ENCODE results near the gene PYROXD2. TPM values are rescaled to one million over a fixed set of nuclear protein-coding genes. Genes with fewer than 3 reads are reported as not detected.

The PYROXD2 gene
- total and polyA plus RNA-seq, 10 of the 15 experiments (the other 5 are each of a cell fraction or from before 2014, with no cell fraction given): 4.8 to 15.8 (median 11.1) TPM

GRCh38 chr10:98458809-98459784 is 44.1 kb upstream of the PYROXD2 start:
- intact Hi-C loops (cut with micrococcal nuclease; ENCODE audit: unreplicated experiment): no loop called here
- no peak for FAIRE-seq
- no peaks in the 10 kb centered on the region for H3K9me3 ChIP-seq (replicated peaks; ENCODE audit: control insufficient read depth, insufficient read depth, low read length)
- H4K20me1 ChIP-seq (ENCODE audit: control insufficient read depth, insufficient read depth): no peaks in the 10 kb centered on the region
- DNase-seq (ENCODE audit: low read depth, low spot score): no peak
- H3K4me2 ChIP-seq (ENCODE audit: control insufficient read depth, insufficient read depth): no peak overlapping the region
- H3K79me2 ChIP-seq (ENCODE audit: control insufficient read depth, insufficient read depth, low read length): no peaks in the 10 kb centered on the region
- in situ Hi-C loops (cut with MboI): no loop called here
- ATAC-seq: no peak
- 57% methylated on average over 15 of the region's 15 CpGs for WGBS (ENCODE audit: insufficient coverage, insufficient replicate concordance, low lambda C conversion rate, missing lambda C conversion rate)
- no peak overlapping the region for H3K4me3 ChIP-seq
- BruUV-seq (replicated peaks): no TSS peak
- H2AFZ ChIP-seq (ENCODE audit: control insufficient read depth, low read depth, low read length): no peak overlapping the region
- POLR2A ChIA-PET: no interaction called here
- no peaks in the 10 kb centered on the region for H3K4me1 ChIP-seq (ENCODE audit: control insufficient read depth, insufficient read depth, low read length)
- no peak overlapping the region for H3K9ac ChIP-seq (ENCODE audit: control insufficient read depth, insufficient read depth, low read length)
- no peaks in the 10 kb centered on the region for H3K27me3 ChIP-seq (replicated peaks in 1 of 2; ENCODE audit: control insufficient read depth in 2 of 2, insufficient read depth in 2 of 2, low read length in 1 of 2)
- H3K36me3 ChIP-seq (ENCODE audit: control insufficient read depth in 2 of 2, insufficient read depth in 2 of 2, low read length in 1 of 2): no peaks in the 10 kb centered on the region
- CTCF ChIA-PET: interaction anchor here (1.0 kb wide), 2 partner anchors 34 to 214 kb away, joined by 3 read pairs; no protein-coding TSS in a partner anchor
- RAD21 ChIA-PET (ENCODE audit: unreplicated experiment): interaction anchor here (0.6 kb wide), 1 partner anchor 16 kb away, joined by 3 read pairs; no protein-coding TSS in a partner anchor
- no peak overlapping the region for H3K27ac ChIP-seq (ENCODE audit: control insufficient read depth, insufficient read depth)
- SMC1A ChIA-PET (ENCODE audit: uncharacterized antibody, unreplicated experiment): no interaction called here
- TF ChIP-seq BACH1 (IDR thresholded peaks at IDR 0.05; ENCODE audit: borderline replicate concordance) (no peak), SREBF2 (IDR thresholded peaks at IDR 0.05; ENCODE audit: low read length) (no peak), BRCA1 (IDR thresholded peaks at IDR 0.05; ENCODE audit: low read depth, low read length) (no peak), ATF3 (IDR thresholded peaks at IDR 0.05; ENCODE audit: borderline replicate concordance, extremely low read depth, low read depth, low read length) (no peak), RBBP5 (conservative IDR thresholded peaks at IDR 0.05) (no peak), CEBPB (IDR thresholded peaks at IDR 0.05; ENCODE audit: borderline replicate concordance in 1 of 2, low read depth in 2 of 2, low read length in 2 of 2) (no peak), EZH2 (IDR thresholded peaks at IDR 0.05; ENCODE audit: borderline replicate concordance, control insufficient read depth, low read depth, low read length) (no peak), ATF2 (IDR thresholded peaks at IDR 0.05; ENCODE audit: low read length) (no peak), LARP7 (IDR thresholded peaks at IDR 0.05) (no peak), ELK1 (IDR thresholded peaks at IDR 0.05; ENCODE audit: low read depth, low read length) (no peak), ZNF687 (IDR thresholded peaks at IDR 0.05) (no peak), RELA (IDR thresholded peaks at IDR 0.05; ENCODE audit: borderline replicate concordance, partially characterized antibody) (no peak), HDAC6 (IDR thresholded peaks at IDR 0.05; ENCODE audit: unreplicated experiment) (no peak)

Data from GM12878 (cell line).